Measurements from ENCODE around the gene NAP1L1.
"Not testable (repeated sequence)": the region's sequence is repeated elsewhere in the genome, so short reads cannot be mapped to it uniquely, and the experiment has no call there.

Gene NAP1L1

GRCh38 chr12:75990189-75990912 lies 94.1 kb downstream of the NAP1L1 start:
- H3K4me3 ChIP-seq (ENCODE audit: low read depth, low read length), result no peak overlapping the region
- no peak for DNase-seq (ENCODE audit: low read depth)
- no peak for TF ChIP-seq MAX (IDR thresholded peaks at IDR 0.05; ENCODE audit: low read depth, low read length)
- no peak for TF ChIP-seq MYC (IDR thresholded peaks at IDR 0.05; ENCODE audit: low read depth, low read length)
- no peak for TF ChIP-seq POLR2A (IDR thresholded peaks at IDR 0.05; ENCODE audit: extremely low read depth, insufficient read length)
- TF ChIP-seq CTCF (IDR thresholded peaks at IDR 0.05; ENCODE audit: low read depth, low read length), result no peak

GRCh38 chr12:75987709-75988108 lies 96.8 kb downstream of the NAP1L1 start:
- not testable (repeated sequence) for DNase-seq (ENCODE audit: low read depth); H3K4me3 ChIP-seq (ENCODE audit: low read depth, low read length)
